ENCODE measurements around the gene ARHGEF2.
"Not testable (repeated sequence)": the region's sequence is repeated elsewhere in the genome, so short reads cannot be mapped to it uniquely, and the experiment has no call there.

The ARHGEF2 gene

DNA sequence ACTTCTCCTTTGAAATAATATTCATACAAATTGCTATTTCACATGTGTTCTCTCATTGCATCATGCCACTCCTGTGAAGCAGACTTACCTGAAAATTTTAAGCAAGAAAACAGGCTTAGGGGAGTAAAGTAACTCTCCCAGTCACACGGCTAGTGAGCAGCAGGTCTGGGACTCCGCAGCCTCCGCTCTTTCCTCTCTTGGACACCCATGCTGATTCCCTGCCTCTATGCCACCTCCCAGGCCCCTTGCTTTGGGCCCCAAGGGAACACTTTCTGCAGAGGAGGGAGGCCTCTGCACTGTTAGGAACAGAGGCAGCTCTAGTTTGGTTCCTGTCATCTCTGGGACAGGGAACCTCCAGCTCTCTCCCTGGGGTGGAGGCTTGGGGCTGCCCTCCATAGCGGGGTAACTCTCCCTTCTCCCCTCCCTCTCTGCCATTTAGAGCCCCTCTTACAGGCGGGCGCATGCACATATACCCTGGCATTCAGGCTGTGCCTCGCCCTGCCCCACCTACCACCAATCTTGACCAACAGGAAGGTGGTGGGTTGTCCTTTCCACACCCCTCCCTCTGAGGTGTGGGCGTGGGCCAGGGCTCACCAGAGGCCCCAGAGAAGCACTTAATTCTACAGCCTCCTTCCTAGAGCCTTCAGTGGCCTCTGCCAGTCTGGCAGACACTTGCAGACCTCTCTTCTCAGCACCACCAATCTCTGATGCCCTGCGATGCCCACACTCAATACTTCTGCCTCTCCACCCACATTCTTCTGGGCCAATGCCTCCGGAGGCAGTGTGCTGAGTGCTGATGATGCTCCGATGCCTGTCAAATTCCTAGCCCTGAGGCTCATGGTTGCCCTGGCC lies 37.1 kb downstream of the ARHGEF2 start, which contains the start of gene RXFP4:
Gene RXFP4, plus strand, starts transcription at position 646 of the 852 bp plus-strand sequence. Its CDS starts 72 bp downstream, at position 718.
- DNase-seq: no peak

DNA sequence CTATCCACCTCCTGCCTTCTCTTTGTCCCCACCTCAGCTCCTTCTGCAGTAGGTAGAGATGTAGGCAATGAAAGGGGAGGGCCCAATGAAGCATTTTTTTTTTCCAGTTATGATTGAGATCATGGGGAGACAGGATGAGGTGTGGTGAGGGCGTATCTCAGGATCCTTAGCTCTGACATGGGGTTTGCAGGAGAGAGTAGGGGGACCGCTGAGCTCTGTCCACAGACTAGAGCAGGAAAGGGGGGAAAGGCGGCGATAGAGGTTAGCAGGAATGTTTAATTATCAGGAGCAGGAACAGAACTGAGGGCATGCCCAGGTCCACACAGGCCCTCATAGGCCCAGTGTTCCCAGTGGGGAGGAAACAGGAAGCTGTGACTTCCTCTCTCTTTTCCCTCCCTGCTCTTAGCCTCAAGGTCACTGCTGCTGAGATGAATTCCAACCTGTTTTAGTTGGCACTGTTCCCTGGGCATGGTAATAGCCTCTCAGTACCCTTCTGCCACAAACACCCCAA lies 37.8 kb downstream of the ARHGEF2 start:
- peak; percentile 76 for DNase-seq

DNA sequence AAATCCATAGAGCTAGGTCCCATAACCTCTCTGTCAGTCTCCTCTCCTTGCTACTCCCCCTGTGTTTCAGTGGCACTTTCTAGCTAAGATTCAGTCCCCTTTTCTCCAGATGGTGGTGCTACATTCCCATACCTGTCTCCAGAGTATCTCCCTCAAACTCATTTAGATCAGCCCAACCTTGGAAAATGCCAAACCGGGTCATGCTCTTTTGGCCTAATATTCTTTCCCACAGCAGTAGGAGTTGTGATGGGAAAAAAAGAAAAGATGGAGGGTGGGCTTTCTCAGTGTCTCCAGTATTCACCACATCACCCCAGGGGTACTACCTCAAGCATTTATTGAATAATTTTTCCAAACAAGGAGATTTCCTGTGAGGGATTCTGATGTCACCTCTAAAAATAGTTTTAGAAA lies 40.1 kb downstream of the ARHGEF2 start:
- peak; percentile 25 for DNase-seq

DNA sequence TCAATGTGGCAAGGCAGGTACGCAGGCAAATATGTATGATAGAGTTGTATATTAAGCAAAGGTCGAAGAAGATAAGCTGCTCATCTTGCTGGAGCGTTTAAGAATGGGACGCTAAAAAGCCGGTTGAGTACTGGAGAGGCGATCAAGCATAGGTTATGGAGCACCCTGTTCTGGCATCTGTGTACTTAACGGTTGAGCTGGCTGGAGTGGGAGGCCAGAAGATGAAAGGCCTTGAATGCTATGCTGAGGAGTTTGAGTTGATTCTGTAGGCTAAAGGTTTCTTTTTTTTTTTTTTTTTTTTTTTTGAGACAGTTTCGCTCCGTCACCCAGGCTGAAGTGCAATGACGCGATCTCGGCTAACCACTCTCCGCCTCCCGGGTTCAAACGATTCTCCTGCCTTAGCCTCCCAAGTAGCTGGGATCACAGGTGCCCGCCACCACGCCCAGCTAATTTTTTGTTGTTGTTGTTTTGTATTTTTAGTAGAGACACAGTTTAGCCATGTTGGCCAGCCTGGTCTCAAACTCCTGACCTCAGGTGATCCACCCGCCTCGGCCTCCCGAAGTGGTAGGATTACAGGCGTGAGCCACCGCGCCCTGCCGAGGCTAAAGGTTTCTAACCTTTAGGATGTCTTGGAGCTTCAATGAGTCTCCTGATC lies 43.3 kb downstream of the ARHGEF2 start:
- no peak for DNase-seq

DNA sequence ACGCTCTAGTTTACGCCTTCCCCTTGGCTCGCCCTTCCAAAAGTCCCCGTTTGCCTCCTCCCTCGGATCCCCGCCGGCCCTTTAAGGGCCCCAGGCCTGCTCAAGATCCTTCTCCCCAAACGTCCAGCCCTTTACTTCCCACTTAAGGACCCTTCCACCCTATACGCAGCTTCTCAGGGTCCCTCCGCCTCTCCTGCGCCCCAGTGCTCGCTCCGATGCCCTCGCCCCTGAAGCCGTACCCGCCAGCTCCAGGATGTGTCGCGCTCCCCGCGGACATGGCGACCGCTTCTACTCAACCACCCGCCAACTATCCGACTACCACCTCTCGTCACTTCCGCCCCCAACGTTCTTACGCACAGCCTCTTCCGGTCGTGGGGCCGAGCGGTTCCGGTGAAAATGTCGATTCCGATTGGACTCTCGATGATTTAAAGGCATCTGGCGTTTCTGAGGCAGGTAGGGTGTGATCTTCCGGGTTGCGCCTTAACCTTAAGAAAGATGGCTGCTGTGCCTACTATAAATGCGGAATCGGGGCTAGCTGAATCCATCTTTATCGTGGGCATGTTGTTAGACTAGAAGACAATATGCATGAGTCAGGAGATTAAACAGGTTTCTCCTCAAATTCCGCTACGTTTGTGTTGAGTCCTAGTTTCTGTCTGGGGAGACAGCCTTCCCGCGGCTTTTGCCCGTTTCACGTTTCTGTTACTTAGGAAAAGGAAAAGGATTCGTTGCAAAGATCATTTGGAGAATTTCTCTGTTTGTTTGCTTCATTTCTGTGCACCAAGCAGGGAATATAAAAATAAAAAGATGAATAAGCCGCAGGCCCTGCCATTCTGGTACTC lies 44.0 kb downstream of the ARHGEF2 start, which contains the start of gene KHDC4:
Gene KHDC4, minus strand, starts transcription at position 317 of the 839 bp plus-strand sequence. Its CDS starts 40 bp downstream, at position 277.
- peak; percentile 99 for DNase-seq

DNA sequence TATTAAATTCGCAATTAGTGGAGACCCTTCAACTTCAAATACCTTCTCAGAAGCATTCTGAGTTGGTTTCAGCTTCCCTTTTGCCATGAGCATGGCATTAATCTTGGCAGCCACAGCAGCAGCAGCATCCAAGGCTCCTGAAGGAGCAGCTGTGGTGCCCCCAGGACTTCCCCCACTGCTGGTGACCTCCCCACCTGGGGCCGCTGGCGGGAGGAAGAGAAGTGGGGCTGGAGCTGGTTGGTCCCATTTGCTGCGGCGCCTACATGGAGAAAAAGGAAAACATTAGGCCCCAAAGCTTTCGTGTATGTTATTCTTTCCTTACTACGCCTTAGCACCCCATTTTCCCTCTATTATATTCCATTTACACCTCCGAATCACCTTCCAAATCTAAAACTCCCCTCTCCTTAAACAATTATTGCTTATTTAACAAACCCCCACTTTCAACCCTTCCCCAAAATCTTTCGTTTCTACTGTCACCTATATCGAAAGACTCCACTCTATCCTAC lies 44.7 kb downstream of the ARHGEF2 start:
- no peak for DNase-seq

DNA sequence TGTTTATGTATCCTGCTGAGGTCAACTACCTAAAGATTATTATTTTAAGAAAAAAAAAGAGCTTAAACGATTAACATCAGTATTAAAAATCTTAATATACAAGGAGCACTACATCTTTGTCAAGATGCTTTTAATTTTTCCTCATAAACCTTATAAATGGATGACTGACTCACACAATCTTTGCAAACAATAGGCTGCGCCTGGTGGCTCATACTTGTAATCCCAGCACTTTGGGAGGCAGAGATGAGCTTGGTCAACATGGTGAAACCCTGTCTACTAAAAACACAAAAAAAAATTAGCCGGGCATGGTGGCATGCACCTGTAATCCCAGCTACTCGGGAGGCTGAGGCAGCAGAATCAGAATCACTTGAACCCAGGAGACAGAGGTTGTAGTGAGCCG lies 45.9 kb downstream of the ARHGEF2 start:
- DNase-seq: no peak

DNA sequence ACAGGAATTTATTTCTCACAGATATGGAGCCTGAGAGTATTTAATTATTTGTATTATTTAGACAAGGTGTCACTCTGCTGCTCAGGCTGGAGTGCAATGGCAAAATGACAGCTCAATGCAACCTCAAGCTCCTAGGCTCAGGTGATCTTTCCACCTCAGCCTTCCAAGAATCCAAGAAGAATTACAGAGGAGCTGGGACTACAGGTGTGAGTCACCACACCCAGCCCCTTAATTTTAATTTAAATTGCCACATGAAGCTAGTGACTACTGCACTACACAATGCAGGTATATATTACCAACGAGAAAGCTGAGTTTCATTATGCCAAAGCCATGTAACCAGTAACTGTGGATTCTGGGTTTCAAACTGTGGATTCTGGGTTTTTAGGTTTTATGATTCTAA lies 46.3 kb downstream of the ARHGEF2 start:
- no peak for DNase-seq

DNA sequence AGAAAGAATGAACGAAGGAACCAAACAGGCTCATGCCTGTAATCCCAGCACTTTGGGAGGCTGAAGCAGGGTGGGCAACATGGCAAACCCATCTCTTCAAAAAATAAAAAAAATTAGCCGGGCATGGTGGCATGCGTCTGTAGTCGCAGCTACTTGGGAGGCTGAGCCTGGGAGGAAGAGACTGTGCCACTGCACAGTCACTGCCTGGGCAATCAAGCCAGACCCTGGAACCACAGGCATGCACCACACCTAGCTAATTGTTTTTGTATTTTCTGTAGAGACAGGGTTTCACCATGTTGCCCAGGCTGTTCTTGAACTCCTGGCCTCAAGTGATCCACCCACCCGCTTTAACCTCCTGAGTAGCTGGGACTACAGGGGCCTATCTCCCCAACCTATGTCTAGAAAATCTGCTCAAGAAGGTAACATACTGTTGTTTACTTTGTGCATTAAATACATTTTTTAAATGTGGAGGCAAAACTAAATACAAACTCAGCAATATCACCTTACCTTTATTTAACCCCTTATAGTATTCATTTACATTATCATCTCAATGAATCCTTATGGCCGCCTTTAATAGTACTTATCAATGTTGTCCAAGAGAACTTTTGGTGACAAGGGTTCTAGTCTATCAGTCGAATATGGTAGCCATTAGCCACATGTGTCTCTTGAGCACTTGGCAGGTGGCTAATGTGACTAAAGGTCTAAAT lies 46.9 kb downstream of the ARHGEF2 start:
- DNase-seq: no peak

DNA sequence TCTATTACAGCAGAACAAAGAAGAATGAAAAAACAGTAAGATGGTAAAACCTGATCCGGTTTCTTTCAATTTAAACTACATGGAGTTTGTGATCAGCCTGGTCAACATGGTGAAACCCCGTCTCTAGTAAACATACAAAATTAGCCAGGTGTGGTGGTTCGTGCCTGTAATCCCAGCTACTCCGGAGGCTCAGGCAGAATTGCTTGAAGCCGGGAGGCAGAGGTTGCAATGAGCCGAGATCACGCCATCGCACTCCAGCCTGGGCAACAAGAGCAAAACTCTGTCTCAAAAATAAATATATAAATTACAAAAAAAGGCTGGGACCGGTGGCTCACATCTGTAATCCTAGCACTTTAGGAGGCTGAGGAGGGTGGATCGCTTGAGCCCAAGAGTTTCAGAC lies 47.6 kb downstream of the ARHGEF2 start:
- not testable (repeated sequence) for DNase-seq

DNA sequence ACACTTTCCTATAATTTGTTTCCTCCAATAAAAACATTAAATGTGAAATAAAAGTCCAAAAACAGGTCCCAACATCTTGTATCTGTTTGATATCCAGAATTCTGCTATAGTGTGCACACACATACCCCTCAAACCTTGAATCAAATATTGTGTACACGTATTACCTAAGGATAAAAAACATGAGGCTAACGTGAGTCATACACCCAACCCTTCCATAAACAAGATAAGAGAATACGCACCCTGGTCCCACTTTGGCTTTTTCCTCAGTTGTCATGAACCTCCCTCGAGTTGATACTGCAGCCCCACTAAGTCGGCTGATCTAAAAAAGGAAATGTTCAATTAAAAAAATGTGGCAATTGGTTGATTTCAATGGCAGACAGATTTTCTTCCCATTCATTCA lies 49.3 kb downstream of the ARHGEF2 start:
- no peak for DNase-seq

DNA sequence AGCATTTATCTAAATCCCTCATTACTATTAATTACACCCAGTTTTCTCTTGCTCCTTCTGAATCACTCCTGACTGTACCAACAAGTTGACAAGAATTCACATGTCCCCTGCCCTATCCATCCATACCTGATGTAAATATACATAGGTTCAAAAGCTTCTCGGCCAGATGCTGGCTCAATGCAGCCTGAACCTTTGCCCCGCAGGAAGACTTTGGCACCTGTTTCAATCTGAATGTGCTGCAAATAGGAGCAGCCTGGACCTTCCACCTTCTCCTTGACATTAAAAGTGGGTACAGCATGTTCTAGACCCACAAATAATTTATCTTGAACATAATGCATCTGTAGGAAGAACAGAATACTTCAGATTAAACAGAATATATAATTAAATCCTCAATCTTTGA lies 52.8 kb downstream of the ARHGEF2 start:
- no peak for DNase-seq

DNA sequence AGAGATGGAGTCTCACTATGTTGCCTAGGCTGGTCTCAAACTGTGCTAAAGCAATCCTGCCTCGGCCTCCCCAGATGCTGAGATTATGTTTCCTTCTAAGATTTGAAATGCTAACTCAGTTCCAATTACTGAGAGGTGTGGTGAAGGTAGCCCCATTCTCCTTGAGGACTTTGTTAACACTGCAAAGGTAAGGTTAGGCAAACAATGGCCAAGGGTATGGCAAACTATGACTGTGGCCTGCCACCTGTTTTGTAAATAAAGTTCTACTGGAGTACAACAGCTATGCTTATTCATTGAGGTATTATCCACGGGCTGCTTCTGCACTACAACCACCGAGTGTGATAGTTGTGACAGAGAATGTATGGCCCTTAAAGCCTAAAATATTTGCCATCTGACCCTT lies 57.6 kb downstream of the ARHGEF2 start:
- DNase-seq: no peak

DNA sequence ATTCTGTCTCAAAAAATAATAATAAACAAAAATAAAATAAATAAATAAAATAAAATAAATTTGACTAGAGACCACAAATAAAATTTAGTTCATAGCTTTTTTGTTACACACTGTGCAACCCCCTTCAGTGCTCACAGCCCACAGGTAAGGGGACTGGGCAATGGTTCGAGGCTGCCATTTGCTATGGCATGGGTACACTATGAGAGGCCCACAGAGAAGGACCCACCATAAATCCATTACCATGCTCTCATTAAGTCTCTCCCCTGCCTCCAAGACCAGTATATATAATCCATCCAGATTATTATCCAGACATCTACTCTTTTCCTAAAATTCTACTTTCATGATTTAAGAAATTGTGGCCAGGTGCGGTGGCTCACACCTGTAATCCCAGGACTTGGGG lies 58.5 kb downstream of the ARHGEF2 start:
- no peak for DNase-seq

DNA sequence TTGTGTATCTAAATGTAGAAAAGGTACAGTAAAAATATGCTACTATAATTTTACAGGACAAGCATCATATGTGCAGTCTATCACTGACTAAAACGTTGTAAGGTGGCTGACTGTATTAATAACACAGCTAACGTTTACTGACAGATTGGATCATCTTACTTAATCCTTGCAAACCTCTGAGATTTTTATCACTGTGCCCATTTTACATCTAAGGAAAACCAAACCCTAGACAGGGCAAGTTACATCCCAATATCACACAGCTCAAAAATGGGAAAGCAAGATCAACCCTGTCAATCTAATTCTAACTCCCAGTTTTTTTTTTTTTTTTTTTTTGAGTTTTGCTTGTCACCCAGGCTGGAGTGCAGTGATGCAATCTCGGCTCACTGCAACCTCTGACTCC lies 59.7 kb downstream of the ARHGEF2 start:
- no peak for DNase-seq

DNA sequence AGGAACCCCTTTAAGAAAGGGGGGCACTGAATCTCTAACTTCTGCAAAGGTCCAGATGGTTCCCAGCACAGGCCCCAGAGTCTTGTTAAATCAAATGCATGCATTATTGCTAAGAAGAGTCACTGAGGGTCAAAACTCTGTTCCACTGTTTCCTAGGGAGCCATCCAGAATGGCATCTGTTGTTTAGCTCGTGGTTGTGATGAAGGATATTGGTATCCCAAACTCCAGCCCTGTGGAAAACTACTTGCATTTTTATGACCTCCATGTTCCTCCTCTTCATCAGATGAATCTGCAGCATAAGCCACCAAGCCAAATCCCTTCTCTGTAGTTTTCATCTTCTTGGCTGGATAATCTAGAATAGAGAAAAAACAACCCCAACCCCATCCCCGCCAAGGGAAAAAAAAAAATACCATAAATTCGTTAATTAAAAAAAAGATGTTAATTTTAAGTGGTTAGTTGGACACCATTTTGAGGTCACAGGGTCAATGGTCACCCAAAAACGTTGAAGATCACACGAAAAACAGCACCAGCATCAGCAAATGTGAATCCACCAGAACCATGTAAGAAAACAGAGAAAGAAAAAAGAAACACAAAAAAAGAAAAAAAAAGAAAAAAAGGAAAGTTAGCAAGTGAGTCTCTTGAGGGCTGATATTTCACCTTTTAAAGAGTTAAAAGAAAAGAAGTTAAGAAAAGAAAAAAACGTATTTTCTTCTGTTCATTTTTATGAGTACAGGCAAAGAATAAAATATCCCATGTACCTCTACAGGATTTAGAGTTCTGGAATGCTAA lies 64.2 kb downstream of the ARHGEF2 start:
- no peak for DNase-seq

DNA sequence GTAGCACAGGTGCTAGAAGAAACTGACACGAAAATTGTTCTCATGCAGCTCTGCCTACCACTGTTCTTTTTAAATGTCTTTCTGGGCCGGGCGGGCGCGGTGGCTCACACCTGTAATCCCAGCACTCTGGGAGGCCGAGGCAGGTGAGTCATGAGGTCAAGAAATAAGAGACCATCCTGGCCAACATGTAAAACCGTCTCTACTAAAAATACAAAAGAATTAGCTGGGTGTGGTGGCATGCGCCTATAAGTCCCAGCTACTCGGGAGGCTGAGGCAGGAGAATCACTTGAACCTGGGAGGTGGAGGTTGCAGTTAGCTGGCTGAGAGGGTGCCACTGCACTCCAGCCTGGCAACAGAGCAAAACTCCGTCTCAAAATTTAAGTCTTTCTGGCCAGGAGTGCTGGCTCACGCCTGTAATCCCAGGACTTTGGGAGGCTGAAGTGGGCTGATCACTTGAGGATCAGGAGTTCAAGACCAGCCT lies 66.3 kb downstream of the ARHGEF2 start:
- DNase-seq: no peak

DNA sequence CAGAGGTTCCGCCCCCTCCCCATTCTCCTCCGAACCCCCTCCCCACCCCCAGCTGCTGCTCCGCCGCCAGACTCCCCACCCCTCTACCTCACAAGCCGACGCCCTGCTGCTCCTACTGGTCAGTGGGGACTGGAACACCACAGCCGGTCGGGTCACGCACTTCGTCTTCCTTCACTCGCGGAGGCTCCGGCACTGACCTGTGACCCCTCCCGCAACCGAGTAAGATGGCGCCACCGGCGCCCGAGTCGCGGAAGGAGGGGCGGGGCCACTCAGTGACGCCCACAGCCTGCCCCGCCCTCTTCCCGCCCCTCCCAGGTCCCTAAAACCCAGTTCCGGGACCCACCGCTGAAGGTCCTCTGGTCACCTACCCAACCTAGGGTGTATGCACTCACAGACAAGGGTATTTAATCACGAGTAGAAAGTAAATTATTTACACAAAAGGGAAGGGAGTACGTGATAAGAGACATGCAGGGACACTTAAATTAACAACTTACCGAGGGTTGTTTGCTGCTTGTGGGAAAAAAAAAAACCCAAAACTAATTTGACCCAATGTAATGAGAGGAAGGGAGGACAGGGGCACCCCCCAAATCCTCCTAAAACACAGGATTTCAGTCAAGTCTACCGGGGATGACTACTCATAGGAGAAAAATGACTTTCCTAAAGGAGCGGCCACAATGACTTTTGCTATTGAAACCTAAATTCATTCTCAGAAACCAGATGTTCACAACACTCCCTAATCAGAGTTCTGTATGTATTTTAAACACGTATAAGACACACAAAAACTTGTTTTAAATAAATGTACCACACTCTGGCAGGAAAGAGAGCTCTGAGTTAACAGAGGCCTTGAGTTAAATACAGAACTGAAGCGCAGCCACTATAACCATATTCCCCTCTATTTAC lies 66.9 kb downstream of the ARHGEF2 start, which contains the start of gene RIT1:
Gene RIT1, minus strand, starts transcription at position 194 of the 900 bp plus-strand sequence. CDS start 588 bp downstream, outside the sequence.
- peak; percentile 46 for DNase-seq

DNA sequence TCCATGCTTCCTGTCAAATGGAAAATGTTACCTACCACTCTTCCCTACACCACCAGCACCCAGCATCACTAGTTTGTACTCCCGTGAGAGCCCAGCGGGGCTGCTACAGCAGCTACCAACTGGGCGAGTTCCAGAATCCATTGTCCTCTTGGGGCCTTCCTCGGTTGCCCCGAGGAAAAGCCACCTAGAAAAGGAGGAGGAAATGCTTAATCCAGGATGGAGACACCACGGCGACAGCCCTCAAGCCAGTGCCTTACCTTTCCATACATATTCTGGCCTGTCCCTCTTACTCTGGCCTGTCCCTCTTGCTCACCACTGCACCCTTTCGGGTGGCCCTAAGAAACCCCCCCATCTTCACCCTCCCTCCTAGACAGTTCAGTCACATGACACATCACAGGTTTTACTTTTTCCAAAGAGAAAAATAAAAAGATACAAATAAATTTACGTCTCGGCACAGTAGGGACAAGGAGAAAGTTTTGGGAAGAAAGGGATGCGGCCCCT lies 67.7 kb downstream of the ARHGEF2 start:
- no peak for DNase-seq

DNA sequence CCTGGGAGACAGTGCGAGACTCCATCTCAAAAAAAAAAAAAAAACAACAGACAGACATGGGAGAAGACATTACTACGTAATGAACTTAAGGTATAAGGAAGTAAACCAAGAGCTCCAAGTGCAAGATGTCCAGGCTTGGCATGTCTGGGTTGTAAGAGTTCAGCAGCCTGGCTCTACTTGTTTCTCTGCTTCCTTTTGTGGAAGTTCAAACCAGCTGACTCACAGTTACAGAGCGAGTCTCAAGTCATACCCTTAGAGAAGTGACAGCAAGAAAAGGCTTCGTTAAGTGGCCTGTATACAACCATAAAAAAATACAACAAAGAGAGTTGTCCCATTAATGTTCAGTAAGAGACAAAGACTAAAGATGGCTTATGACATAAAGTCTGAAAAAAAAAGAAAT lies 68.5 kb downstream of the ARHGEF2 start:
- DNase-seq: no peak

Data from NCI-H2029 (cell line).